ENCODE results near the gene CERS1.

CERS1 gene

DNA sequence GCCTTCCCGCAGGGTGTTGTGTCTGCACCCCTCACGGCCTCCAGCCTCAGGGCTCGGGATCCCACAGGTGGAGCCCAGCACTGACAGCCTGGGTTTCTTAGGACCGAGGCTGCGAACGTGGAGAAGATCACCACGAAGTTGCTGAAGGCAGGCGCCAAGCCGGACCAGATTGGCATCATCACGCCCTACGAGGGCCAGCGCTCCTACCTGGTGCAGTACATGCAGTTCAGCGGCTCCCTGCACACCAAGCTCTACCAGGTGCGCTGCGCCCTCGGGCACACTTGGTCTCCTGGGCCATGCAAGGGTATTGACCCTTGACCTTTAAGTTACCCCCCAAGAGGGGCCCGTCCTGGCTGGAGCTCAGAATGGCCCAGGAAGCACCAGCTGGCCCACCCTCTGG lies 35.2 kb downstream of the CERS1 start:
- peak overlapping the region; percentile 5; the same call in 1 of the 2 replicates for H3K27ac ChIP-seq
- TF ChIP-seq, protein P1, sequence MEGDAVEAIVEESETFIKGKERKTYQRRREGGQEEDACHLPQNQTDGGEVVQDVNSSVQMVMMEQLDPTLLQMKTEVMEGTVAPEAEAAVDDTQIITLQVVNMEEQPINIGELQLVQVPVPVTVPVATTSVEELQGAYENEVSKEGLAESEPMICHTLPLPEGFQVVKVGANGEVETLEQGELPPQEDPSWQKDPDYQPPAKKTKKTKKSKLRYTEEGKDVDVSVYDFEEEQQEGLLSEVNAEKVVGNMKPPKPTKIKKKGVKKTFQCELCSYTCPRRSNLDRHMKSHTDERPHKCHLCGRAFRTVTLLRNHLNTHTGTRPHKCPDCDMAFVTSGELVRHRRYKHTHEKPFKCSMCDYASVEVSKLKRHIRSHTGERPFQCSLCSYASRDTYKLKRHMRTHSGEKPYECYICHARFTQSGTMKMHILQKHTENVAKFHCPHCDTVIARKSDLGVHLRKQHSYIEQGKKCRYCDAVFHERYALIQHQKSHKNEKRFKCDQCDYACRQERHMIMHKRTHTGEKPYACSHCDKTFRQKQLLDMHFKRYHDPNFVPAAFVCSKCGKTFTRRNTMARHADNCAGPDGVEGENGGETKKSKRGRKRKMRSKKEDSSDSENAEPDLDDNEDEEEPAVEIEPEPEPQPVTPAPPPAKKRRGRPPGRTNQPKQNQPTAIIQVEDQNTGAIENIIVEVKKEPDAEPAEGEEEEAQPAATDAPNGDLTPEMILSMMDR (conservative IDR thresholded peaks at IDR 0.05): no peak

DNA sequence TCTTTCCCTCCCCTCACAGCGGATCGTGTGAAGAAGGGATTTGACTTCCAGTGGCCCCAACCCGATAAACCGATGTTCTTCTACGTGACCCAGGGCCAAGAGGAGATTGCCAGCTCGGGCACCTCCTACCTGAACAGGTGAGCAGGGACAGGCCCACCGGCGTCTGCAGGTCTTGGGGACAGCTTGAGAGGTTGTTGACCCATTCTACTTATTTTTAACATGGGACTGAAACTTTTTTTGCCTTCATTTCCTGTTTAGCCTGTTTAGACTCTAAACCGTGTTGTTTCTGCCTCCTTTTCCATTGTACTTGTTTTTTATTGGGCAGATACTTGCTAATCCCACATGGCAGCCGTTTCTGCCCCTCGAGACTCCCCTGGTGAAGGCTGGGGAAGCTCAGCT lies 35.7 kb downstream of the CERS1 start:
- H3K27ac ChIP-seq: peak overlapping the region; percentile 40

DNA sequence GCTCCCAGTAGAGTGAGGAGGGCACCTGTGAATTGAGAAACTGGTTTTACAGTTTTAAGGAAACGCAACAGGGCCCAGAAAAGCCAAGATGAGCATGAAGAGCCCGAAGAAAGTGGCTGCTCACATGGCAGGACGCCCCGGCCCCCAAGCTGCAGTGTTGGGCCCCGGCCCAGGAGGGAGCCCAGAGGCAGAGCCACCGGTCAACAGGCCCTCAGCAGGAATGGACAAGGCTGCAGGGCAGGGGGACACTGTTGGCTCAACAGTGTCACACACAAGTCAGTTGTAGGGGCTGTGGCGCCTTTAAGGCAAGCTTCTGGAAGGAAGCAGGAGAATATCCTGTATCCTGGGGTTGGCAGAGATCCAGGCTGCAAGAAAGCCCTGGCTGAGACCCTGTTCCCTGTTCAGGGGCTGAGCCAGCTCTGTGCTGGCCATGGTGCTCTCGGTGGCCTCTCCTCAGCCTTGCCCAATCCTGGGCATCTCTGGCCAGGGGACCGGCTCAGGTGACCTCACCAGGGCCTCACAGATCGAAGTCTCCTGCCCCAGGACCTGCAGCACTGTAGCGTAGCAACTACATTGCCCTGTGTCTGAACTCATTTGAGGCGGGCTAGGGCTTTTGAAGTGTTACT lies 36.2 kb downstream of the CERS1 start:
- peak overlapping the region; percentile 40 for H3K27ac ChIP-seq
- TF ChIP-seq, protein P1 (conservative IDR thresholded peaks at IDR 0.05): no peak

More for the DNA sequence above, 35.7 kb downstream of the CERS1 start:
- TF ChIP-seq, protein P1 (conservative IDR thresholded peaks at IDR 0.05): no peak

DNA sequence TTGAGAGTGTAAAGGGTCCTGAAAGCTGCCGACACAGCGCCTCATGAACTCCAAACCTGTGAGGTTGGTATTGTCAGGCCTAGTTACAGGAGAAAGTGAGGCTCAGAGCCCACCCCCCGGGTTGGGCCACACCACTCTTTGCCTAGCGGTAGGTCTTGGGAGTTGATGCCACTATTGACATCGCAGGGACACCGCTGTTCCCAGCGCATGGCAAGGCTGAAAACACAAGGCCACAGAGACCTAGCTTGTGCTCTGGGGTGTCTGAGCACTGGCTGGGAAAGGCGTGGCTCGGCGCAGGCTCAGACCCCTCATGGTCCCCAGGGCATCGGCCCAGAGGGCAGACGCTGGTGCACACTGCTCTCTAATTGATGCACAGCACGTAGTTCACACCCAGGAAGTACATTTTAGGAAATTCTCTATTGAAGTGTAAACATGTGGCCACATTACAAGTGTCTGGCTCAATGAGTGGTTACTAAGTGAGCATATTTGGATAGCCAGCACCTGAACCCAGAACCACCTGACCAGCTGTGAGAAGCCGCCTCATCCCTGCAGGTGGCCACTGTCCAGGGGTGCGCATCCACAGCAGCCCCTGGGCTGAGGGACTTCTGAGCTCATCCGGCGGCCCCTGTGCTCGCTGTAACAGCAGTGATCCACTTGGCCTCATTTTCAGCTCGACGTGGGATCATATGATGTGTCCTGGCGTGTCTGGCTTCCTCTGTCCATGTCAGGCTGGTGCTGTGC lies 36.9 kb downstream of the CERS1 start:
- H3K27ac ChIP-seq: peak overlapping the region; percentile 40
- TF ChIP-seq, protein P1 (conservative IDR thresholded peaks at IDR 0.05): no peak

DNA sequence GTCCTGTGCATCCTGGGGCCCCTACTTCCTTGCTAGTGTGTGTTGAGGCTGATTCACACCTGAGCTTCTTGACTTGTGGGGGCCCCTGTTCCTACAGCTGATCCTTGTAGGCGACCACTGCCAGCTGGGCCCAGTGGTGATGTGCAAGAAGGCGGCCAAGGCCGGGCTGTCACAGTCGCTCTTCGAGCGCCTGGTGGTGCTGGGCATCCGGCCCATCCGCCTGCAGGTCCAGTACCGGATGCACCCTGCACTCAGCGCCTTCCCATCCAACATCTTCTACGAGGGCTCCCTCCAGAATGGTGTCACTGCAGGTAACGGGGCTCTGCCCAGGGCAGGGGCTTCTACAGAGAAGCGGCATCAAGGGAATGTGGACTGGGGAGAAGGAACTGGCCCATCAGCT lies 38.7 kb downstream of the CERS1 start:
- TF ChIP-seq, protein P1 (conservative IDR thresholded peaks at IDR 0.05): no peak

DNA sequence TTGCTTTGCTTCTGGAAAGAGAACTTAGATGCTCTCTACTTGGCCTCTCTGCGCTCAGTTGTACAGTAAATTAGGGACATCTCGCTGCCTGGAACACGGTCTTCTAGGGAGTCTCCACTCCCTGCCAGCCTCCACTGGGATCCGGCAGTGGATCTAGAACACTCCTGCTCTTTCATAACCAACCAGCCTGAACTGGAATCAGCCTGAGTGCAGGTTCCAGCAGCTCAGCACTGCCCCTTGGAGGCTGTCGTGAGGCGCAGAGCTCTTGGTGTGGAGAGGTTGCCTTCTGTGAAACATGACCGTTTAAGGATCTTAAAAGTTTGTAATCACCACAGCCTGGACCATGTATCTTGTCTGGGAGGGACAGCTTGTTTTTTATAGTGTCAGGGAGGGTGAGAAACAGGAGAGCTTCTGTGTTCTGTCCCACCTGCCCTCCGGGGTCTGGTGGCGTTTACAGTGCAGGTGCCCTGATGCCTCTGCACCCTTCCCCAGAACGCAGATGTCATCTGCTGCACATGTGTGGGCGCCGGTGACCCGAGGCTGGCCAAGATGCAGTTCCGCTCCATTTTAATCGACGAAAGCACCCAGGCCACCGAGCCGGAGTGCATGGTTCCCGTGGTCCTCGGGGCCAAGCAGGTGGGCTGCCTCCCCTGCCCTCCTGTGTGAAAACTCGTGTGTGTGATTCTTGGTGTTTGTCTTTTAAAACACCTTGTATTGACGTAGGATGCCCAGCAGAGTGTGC lies 39.4 kb downstream of the CERS1 start:
- H3K27ac ChIP-seq: 0 out of 2 replicates have a peak overlapping the region, but pooled peaks have one; percentile 9

More for the DNA sequence above, 38.7 kb downstream of the CERS1 start:
- H3K27ac ChIP-seq: 0 out of 2 replicates have a peak overlapping the region, but pooled peaks have one; percentile 9

More for the DNA sequence above, 39.4 kb downstream of the CERS1 start:
- TF ChIP-seq, protein P1 (conservative IDR thresholded peaks at IDR 0.05): peak; percentile 60

Measured in VCaP (cell line).